Hepatocyte (in vitro differentiated cells): ENCODE data around the gene SLC9A2. TPM values are rescaled to one million over a fixed set of nuclear protein-coding genes. Genes with fewer than 3 reads are reported as not detected.

Experiments used
- DNase-seq: peaks from one replicate; pipeline ENCODE4 v3.0.0-alpha.2; 2016; ENCODE audit warnings: low spot score
- H2AFZ ChIP-seq: fragments of 200-600 bp; sonication (generic); 2 replicates; pipeline ENCODE4 v1.6.0; 2016; ENCODE audit warnings: antibody characterized with exemption, mild to moderate bottlenecking
- H3K27ac ChIP-seq: fragments of 200-600 bp; sonication (generic); 2 replicates; pipeline ENCODE4 v1.5.1; 2016; ENCODE audit warnings: mild to moderate bottlenecking
- H3K27me3 ChIP-seq: fragments of 200-600 bp; sonication (generic); 2 replicates; pipeline ENCODE4 v1.6.1; 2016
- H3K36me3 ChIP-seq: fragments of 200-600 bp; sonication (generic); replicated peaks from 2 replicates; pipeline ENCODE4 v1.5.1; 2016; ENCODE audit warnings: low read depth; ENCODE audit not compliant: insufficient read depth
- H3K4me1 ChIP-seq: fragments of 200-600 bp; sonication (generic); 2 replicates; pipeline ENCODE4 v1.5.1; 2016; ENCODE audit warnings: mild to moderate bottlenecking, moderate library complexity; ENCODE audit not compliant: insufficient read depth
- H3K4me2 ChIP-seq: fragments of 200-600 bp; sonication (generic); 2 replicates; pipeline ENCODE4 v1.6.0; 2016
- H3K4me3 ChIP-seq: fragments of 200-600 bp; sonication (generic); 2 replicates; pipeline ENCODE4 v1.5.1; 2016; ENCODE audit warnings: mild to moderate bottlenecking
- H3K79me2 ChIP-seq: fragments of 200-600 bp; sonication (generic); 2 replicates; pipeline ENCODE4 v1.6.0; 2017; ENCODE audit warnings: mild to moderate bottlenecking
- H3K9me2 ChIP-seq: fragments of 200-600 bp; sonication (generic); replicated peaks from 2 replicates; pipeline ENCODE4 v1.6.0; 2017; ENCODE audit warnings: mild to moderate bottlenecking; ENCODE audit not compliant: insufficient read depth
- H3K9me3 ChIP-seq: fragments of 200-600 bp; sonication (generic); 2 replicates; pipeline ENCODE4 v1.5.1; 2016; ENCODE audit warnings: low read depth, mild to moderate bottlenecking
- H4K20me1 ChIP-seq: fragments of 200-600 bp; sonication (generic); 2 replicates; pipeline ENCODE4 v1.6.0; 2016; ENCODE audit warnings: mild to moderate bottlenecking; ENCODE audit not compliant: insufficient read depth, poor library complexity, severe bottlenecking
- EZH2 ChIP-seq: fragments of 200-600 bp; sonication (generic); IDR thresholded peaks from 2 replicates; pipeline ENCODE4 v1.6.1; 2016; ENCODE audit warnings: antibody characterized with exemption, mild to moderate bottlenecking, borderline replicate concordance
- EZH2phosphoT487 ChIP-seq: fragments of 200-600 bp; sonication (generic); IDR thresholded peaks from one replicate; pipeline ENCODE4 v1.6.1; 2018; ENCODE audit warnings: antibody characterized with exemption, mild to moderate bottlenecking, low read depth, moderate library complexity; ENCODE audit not compliant: unreplicated experiment, severe bottlenecking
- WGBS: methylation state at CpG from one replicate; pipeline ENCODE4 v1.1.6; 2016; ENCODE audit warnings: low lambda C conversion rate; ENCODE audit errors: missing lambda C conversion rate; 5-methylcytosine and 5-hydroxymethylcytosine counted together
- polyA plus RNA-seq: library from polyadenylated mRNA; unstranded; fragments of >200 nt; fragmentation: Nextera tagmentation; extraction: Ambion mirVana; gene quantifications from 2 replicates; pipeline ENCODE4 v1.2.1, GENCODE V29; 2016
- total RNA-seq: library from RNA; depleted of rRNA; stranded (reverse); fragments of >200 nt; gene quantifications from 2 replicates; pipeline ENCODE4 v1.2.3, GENCODE V29; 2014
- TF ChIP-seq, protein P1 (sequence below): fragments of 200-600 bp; sonication (generic); IDR thresholded peaks from 2 replicates; pipeline ENCODE4 v1.5.1; 2016; ENCODE audit warnings: antibody characterized with exemption, mild to moderate bottlenecking; ENCODE audit not compliant: poor library complexity

SLC9A2 gene
- total and polyA plus RNA-seq, 2 experiments from 2014 or later, result 1.1 to 2.1 TPM

DNA sequence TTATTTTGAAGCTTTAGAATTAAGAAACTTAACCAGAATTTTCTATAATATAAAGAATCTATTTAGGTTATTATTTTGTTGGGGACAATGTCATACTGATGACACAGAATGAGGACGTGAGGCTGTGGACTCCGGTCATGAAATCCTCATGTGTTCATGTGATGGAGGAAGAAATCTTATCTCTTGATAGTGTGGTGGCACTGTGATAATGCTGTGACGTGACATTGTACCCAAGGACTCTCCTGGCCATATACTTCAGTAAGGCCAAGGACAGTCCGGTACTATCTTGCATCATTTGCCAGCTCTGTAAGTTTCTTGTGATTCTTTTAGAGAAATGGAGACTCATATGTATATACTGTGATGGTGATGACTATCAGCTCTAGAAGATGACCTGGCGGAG is 59.1 kb downstream of the SLC9A2 start:
- H4K20me1 ChIP-seq, result no peaks in the 10 kb centered on the region
- no peak overlapping the region for H2AFZ ChIP-seq
- no peak overlapping the region for H3K4me3 ChIP-seq
- no peak for DNase-seq
- no peaks in the 10 kb centered on the region for H3K79me2 ChIP-seq
- no peaks in the 10 kb centered on the region for H3K36me3 ChIP-seq
- no peaks in the 10 kb centered on the region for H3K9me3 ChIP-seq
- no peak overlapping the region for H3K4me2 ChIP-seq
- H3K27me3 ChIP-seq, result no peaks in the 10 kb centered on the region
- WGBS, result 91% methylated on average over 5 of the region's 5 CpGs
- TF ChIP-seq, protein P1, sequence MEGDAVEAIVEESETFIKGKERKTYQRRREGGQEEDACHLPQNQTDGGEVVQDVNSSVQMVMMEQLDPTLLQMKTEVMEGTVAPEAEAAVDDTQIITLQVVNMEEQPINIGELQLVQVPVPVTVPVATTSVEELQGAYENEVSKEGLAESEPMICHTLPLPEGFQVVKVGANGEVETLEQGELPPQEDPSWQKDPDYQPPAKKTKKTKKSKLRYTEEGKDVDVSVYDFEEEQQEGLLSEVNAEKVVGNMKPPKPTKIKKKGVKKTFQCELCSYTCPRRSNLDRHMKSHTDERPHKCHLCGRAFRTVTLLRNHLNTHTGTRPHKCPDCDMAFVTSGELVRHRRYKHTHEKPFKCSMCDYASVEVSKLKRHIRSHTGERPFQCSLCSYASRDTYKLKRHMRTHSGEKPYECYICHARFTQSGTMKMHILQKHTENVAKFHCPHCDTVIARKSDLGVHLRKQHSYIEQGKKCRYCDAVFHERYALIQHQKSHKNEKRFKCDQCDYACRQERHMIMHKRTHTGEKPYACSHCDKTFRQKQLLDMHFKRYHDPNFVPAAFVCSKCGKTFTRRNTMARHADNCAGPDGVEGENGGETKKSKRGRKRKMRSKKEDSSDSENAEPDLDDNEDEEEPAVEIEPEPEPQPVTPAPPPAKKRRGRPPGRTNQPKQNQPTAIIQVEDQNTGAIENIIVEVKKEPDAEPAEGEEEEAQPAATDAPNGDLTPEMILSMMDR, result no peak
- TF ChIP-seq EZH2 (no peak), EZH2phosphoT487 (no peak)
- no peak overlapping the region for H3K27ac ChIP-seq
- no peaks in the 10 kb centered on the region for H3K9me2 ChIP-seq
- H3K4me1 ChIP-seq, result no peaks in the 10 kb centered on the region

DNA sequence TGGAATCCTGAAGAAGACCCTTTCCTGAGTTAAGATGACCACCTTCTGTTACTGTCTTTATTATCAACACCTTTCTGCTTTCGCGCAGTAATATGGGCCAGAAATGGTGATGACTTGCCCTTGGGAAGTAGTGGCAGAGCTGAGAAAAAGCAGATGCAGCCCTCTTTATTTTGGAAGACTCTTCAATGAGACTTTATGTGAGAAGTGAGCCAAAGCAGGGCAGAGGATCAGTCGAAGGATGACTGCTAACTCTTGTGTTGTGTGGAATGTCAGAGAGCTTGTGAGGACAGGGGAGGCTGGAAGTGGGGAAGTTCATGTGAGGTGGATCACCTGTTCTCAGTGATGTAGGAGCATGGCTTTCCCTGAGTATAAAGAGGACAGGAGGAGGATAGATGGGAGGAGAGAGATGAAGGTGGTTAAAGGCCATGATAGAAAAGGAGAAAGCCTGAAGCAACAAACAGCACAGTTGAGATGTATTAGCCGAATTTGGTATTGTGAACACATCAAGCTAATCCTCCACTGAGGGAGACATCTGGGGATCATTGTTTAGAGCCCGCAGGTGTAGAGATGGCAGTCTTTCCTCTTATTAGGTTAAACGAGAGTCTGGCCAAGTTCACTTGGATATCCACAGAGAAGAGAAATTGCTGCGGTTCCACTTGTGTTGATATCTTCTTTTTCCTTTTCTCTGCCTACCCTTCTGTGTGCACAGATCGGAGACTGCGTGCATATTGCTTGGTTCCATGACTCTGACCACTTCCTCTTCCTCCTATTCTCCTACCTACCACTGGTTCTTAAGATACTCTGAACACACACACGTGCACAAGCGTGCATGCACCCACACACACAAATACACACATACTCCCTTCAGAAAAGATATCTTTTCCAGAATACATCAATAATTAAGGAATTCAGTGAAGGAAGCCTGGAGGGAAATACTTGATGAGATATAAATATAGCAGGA is 67.4 kb downstream of the SLC9A2 start:
- no peaks in the 10 kb centered on the region for H3K9me2 ChIP-seq
- 90% methylated on average over 11 of the region's 11 CpGs for WGBS
- no peak overlapping the region for H3K27ac ChIP-seq
- H3K36me3 ChIP-seq, result no peaks in the 10 kb centered on the region
- H3K9me3 ChIP-seq, result no peaks in the 10 kb centered on the region
- no peaks in the 10 kb centered on the region for H3K79me2 ChIP-seq
- H2AFZ ChIP-seq, result no peak overlapping the region
- no peak overlapping the region for H3K4me3 ChIP-seq
- DNase-seq, result no peak
- no peaks in the 10 kb centered on the region for H4K20me1 ChIP-seq
- no peaks in the 10 kb centered on the region for H3K4me1 ChIP-seq
- no peak overlapping the region for H3K4me2 ChIP-seq
- TF ChIP-seq, protein P1, result no peak
- no peak for TF ChIP-seq EZH2
- no peak for TF ChIP-seq EZH2phosphoT487
- no peaks in the 10 kb centered on the region for H3K27me3 ChIP-seq

DNA sequence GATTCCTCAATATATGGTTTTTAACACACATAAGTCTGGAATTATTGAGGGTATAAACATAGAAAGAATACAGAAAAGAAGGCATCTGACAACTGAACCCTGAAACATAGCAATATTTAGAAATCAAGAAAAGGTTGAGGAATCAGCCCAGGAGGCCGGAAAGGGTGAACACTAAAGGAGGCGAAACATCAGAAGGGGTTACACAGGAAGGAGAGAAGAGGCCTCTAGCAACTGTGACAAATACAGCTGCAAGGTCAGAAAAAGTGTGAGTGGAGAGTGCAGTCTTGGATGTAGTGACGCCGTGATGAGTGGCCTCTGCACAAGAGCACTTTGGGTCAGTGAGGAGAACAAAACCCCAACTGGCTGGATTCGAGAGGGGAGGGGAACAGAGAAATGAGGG is 70.7 kb downstream of the SLC9A2 start:
- H3K4me1 ChIP-seq, result no peaks in the 10 kb centered on the region
- H3K27ac ChIP-seq, result no peak overlapping the region
- no peak overlapping the region for H2AFZ ChIP-seq
- no peak overlapping the region for H3K4me3 ChIP-seq
- no peaks in the 10 kb centered on the region for H3K9me3 ChIP-seq
- 74% methylated on average over 5 of the region's 5 CpGs for WGBS
- no peak overlapping the region for H3K4me2 ChIP-seq
- no peaks in the 10 kb centered on the region for H4K20me1 ChIP-seq
- no peaks in the 10 kb centered on the region for H3K9me2 ChIP-seq
- H3K27me3 ChIP-seq, result no peaks in the 10 kb centered on the region
- H3K36me3 ChIP-seq, result no peaks in the 10 kb centered on the region
- no peak for DNase-seq
- no peak for TF ChIP-seq EZH2
- no peak for TF ChIP-seq EZH2phosphoT487
- TF ChIP-seq, protein P1, result no peak
- no peaks in the 10 kb centered on the region for H3K79me2 ChIP-seq
